GM19328 (cell line): ENCODE measurements around the gene PPP1R1B.

Experiments
- ATAC-seq: cut with Tn5 transposase; IDR thresholded peaks from one replicate; pipeline ENCODE4 v1.9.1; 2021; ENCODE audit warnings: mild to moderate bottlenecking, moderate library complexity; ENCODE audit not compliant: unreplicated experiment

PPP1R1B gene

DNA sequence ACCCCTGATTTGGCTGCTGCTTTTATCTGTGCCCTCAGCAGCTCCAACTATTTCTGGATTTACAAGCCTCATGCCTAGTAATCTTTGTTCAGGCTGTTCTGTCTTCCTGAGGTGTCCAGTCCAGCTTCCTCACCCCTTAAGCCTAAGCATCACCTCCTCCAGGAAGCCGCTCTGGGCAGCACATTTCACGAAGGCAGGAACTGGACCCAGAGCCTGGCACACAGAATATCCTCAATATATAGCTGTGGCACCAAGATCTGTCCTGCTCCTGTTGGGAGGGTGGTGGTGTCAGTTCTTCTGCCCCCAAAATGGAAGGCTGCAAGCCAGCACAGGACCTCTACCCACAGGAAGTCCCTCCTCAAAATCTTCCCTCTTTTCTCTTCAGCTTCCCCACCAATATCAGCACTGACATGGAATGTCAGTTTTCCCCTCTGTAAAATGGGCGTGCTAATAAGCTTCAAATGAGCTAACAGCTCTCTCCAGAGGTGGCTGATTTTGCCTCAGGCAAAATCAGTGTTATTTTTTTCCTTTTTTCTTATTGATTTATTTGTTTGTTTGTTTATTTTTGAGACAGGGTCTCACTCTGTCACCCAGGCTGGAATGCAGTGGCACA, 12.1 kb upstream of the PPP1R1B start:
- no peak for ATAC-seq

DNA sequence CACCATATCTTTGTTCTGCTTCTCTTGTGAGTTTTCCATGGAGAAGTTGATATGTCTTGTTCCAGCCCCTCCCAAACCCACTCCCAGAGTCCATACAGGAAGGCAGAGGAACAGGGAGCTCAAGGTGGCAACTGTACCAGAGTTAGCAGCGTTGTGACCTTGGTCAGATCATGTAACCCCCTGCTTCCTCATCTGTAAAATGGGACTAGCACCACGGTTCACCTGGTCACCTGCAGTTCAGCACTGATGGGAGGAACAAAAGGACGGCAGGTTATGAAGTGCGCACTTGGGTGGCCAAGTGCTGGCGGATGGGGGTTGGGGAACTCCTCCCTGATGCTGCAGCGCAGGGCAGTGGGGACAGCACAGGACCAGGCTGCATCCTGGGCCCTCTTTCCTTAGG, 11.3 kb upstream of the PPP1R1B start:
- ATAC-seq, result no peak

- ATAC-seq, result no peak
These were observed 9.7 kb upstream of the PPP1R1B start for GRCh38 chr17:39617100-39617445.

GRCh38 chr17:39617446-39618245, 9.1 kb upstream of the PPP1R1B start:
- ATAC-seq, result no peak

- ATAC-seq, result no peak
These were observed 8.4 kb upstream of the PPP1R1B start for GRCh38 chr17:39618246-39618913.

GRCh38 chr17:39618956-39619785, 7.6 kb upstream of the PPP1R1B start:
- ATAC-seq, result no peak

DNA sequence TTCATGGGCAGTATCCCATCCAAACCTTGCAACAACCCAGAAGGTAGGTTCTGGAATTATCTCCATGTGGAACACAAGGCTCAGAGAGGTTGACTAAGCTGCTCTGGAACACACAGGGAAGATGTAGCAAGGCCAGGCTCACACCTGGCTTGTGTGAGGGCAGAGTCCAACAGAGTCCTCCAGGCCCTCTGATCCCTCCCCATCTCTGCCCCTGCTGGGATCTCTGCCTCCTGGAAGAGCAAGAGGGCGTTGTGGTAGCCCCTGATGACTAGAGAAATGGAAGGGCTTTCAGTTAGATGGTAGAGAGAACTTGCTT, 7.0 kb upstream of the PPP1R1B start:
- ATAC-seq, result no peak

- no peak for ATAC-seq
These were observed 5.0 kb upstream of the PPP1R1B start for GRCh38 chr17:39621523-39622379.

- ATAC-seq, result no peak
These were observed 4.3 kb upstream of the PPP1R1B start for GRCh38 chr17:39622380-39623006.

GRCh38 chr17:39623356-39623950, 3.3 kb upstream of the PPP1R1B start:
- no peak for ATAC-seq

- no peak for ATAC-seq
These were observed 2.4 kb upstream of the PPP1R1B start for GRCh38 chr17:39624313-39624712.

GRCh38 chr17:39625198-39625785, 1.5 kb upstream of the PPP1R1B start:
- ATAC-seq, result no peak

DNA sequence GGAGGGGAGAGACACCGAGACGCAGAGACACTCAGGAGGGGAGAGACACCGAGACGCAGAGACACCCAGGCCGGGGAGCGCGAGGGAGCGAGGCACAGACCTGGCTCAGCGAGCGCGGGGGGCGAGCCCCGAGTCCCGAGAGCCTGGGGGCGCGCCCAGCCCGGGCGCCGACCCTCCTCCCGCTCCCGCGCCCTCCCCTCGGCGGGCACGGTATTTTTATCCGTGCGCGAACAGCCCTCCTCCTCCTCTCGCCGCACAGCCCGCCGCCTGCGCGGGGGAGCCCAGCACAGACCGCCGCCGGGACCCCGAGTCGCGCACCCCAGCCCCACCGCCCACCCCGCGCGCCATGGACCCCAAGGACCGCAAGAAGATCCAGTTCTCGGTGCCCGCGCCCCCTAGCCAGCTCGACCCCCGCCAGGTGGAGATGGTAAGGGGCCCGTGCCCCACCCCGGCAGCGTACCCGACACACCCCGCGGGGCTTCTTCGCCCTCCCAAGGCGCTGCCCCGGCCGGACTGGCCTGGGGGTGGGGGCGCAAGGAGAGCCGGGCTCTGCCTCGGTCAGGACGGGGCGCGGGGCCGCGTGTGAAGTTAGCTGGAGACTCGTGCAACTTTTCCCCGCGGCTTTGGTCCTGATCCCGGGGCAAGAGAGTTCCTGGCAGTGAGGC, 427 bp downstream of the PPP1R1B start:
- no peak for ATAC-seq

DNA sequence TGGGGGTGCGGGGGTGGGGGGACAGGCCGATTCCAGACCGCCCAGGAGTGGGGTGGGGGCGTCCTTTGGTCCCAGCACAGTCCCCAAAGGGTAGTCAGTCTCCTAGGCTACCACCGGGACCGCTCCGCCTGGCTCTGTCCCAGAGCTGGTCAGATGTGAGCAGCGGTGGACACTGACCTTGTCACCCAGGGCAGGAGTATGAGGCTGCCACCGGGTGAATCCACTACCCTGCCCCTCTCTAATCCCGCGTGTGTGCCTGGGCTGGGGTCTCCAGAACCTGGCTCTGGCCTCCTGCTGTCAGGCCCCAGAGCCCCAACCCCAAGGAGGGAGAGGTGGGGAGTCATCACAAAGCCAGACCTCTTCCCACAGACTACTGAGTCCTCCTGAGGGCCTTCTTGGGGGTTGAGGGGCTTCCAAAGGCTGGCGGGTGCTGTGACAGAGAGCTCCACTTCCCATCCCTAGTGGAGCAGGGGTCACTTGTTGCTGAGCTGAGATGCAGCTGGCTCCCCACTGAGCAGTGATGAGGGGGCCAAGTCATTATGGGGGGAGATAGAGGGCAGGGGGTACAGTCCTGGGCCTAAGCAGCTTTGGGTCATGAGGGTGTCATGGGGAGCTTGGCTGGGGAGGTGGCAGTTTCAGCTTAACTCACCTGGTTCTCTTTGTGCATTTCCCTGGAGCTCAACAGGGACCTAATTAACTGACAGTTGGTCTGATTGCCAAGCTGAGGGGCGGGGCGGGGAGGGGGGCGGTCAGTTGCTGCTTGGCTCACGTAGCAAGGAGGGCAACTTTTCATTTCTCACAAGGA, 1.2 kb downstream of the PPP1R1B start:
- ATAC-seq, result no peak

GRCh38 chr17:39628655-39629493, 2.1 kb downstream of the PPP1R1B start:
- no peak for ATAC-seq

- no peak for ATAC-seq
These were observed 2.7 kb downstream of the PPP1R1B start for GRCh38 chr17:39629494-39629880.

GRCh38 chr17:39629898-39630297, 3.1 kb downstream of the PPP1R1B start:
- ATAC-seq, result no peak
